Ramos (cell line): ENCODE data around the gene ATXN7L1.
"Not testable (repeated sequence)": the region's sequence is repeated elsewhere in the genome, so short reads cannot be mapped to it uniquely, and the experiment has no call there.

Experiments used
- in situ Hi-C: fragments of 300-500 bp; cut with MboI; formaldehyde crosslinking; loops from one replicate; pipeline ENCODE4 v1.14.3; 2022; ENCODE audit warnings: low sequenced_read_pairs; ENCODE audit not compliant: unreplicated experiment

Gene ATXN7L1

GRCh38 chr7:105602325-105603305 is 273.8 kb downstream of the ATXN7L1 start:
- in situ Hi-C loops = no loop called here

- in situ Hi-C loops = no loop called here
Observed at GRCh38 chr7:105600720-105601550, 275.5 kb downstream of the ATXN7L1 start.

- in situ Hi-C loops = no loop called here
Observed at GRCh38 chr7:105599551-105599950, 276.8 kb downstream of the ATXN7L1 start.

- in situ Hi-C loops = not testable (repeated sequence)
Observed at GRCh38 chr7:105599080-105599479, 277.3 kb downstream of the ATXN7L1 start.

GRCh38 chr7:105596866-105597265 is 279.5 kb downstream of the ATXN7L1 start:
- in situ Hi-C loops = no loop called here

- in situ Hi-C loops = no loop called here
Observed at GRCh38 chr7:105594034-105594433, 282.4 kb downstream of the ATXN7L1 start.

- in situ Hi-C loops = no loop called here
Observed at GRCh38 chr7:105591522-105591921, 284.9 kb downstream of the ATXN7L1 start.

- in situ Hi-C loops = no loop called here
Observed at GRCh38 chr7:105590793-105591192, 285.6 kb downstream of the ATXN7L1 start.

GRCh38 chr7:105589356-105590077 is 286.9 kb downstream of the ATXN7L1 start:
- in situ Hi-C loops = no loop called here

- in situ Hi-C loops = no loop called here
Observed at GRCh38 chr7:105587909-105588635, 288.3 kb downstream of the ATXN7L1 start.

GRCh38 chr7:105585850-105586500 is 290.4 kb downstream of the ATXN7L1 start:
- in situ Hi-C loops = no loop called here

GRCh38 chr7:105584165-105584564 is 292.2 kb downstream of the ATXN7L1 start:
- in situ Hi-C loops = no loop called here

GRCh38 chr7:105583061-105583460 is 293.3 kb downstream of the ATXN7L1 start:
- in situ Hi-C loops = no loop called here

GRCh38 chr7:105581066-105581811 is 295.2 kb downstream of the ATXN7L1 start, which contains the start of gene EFCAB10:
Gene EFCAB10 (minus strand): TSS chr7:105581493. CDS start chr7:105581463, 30 bp downstream.
- in situ Hi-C loops = no loop called here

- in situ Hi-C loops = no loop called here
Observed at GRCh38 chr7:105580022-105580740, 296.2 kb downstream of the ATXN7L1 start.

- in situ Hi-C loops = no loop called here
Observed at GRCh38 chr7:105578496-105578895, 297.9 kb downstream of the ATXN7L1 start.

GRCh38 chr7:105577251-105577650 is 299.1 kb downstream of the ATXN7L1 start:
- in situ Hi-C loops = no loop called here

- in situ Hi-C loops = no loop called here
Observed at GRCh38 chr7:105571891-105572290, 304.5 kb downstream of the ATXN7L1 start.
